Adrenal gland (tissue), 5 donors: Measurements from ENCODE around the gene LCAT.

ENCODE experiments used
- POLR2A ChIP-seq, 2 donors: fragments of 450-650 bp; IDR thresholded peaks; one replicate each; pipeline ENCODE4 v1.6.1; 2017; ENCODE audit warnings: antibody characterized with exemption in 2 of 2, mild to moderate bottlenecking in 2 of 2, moderate library complexity in 1 of 2
- TF ChIP-seq, protein P1 (sequence below), 6 experiments: fragments of 450-650 bp in 4 of 6; fragments of 200-600 bp in 2 of 6; sonication (generic) in 1 of 6; IDR thresholded peaks; 1 replicate in 5 of 6; 2 replicates in 1 of 6; pipeline versions ENCODE4 v1.5.1 to v1.8.0; 2016 to 2021; ENCODE audit warnings: antibody characterized with exemption in 6 of 6, mild to moderate bottlenecking in 2 of 6, moderate library complexity in 1 of 6
- donor health status: DM: no; HTN: no; CAD: no.

- TF ChIP-seq, protein P1, sequence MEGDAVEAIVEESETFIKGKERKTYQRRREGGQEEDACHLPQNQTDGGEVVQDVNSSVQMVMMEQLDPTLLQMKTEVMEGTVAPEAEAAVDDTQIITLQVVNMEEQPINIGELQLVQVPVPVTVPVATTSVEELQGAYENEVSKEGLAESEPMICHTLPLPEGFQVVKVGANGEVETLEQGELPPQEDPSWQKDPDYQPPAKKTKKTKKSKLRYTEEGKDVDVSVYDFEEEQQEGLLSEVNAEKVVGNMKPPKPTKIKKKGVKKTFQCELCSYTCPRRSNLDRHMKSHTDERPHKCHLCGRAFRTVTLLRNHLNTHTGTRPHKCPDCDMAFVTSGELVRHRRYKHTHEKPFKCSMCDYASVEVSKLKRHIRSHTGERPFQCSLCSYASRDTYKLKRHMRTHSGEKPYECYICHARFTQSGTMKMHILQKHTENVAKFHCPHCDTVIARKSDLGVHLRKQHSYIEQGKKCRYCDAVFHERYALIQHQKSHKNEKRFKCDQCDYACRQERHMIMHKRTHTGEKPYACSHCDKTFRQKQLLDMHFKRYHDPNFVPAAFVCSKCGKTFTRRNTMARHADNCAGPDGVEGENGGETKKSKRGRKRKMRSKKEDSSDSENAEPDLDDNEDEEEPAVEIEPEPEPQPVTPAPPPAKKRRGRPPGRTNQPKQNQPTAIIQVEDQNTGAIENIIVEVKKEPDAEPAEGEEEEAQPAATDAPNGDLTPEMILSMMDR (IDR thresholded peaks at IDR 0.05) = no peak
- TF ChIP-seq POLR2A (IDR thresholded peaks at IDR 0.05) = no peak
Measured at GRCh38 chr16:67910158-67910557, 33.8 kb downstream of the LCAT start.
